Measurements from ENCODE around the gene BBLN.

Gene BBLN

GRCh38 chr9:128121924-128122808 is 37.9 kb upstream of the BBLN start:
- Histone ChIP-seq H3K9ac (ENCODE audit: low read length) (no peak overlapping the region), H2BK12ac (ENCODE audit: low read length) (no peak overlapping the region), H3K79me2 (ENCODE audit: control insufficient read depth, insufficient read depth, low read length, poor library complexity) (peaks cover 2% of the 10 kb centered on the region), H2AK5ac (ENCODE audit: low read length) (no peak overlapping the region), H2BK120ac (ENCODE audit: insufficient read depth, low read length, poor library complexity) (no peak overlapping the region), H3K4me1 (ENCODE audit: control insufficient read depth in 1 of 2, insufficient read depth in 2 of 2, low read length in 2 of 2) (peaks cover 5 to 6% of the 10 kb centered on the region in 2 experiments), H3K18ac (ENCODE audit: low read length) (no peak overlapping the region), H3K4me3 (ENCODE audit: low read depth, low read length) (no peak overlapping the region), H3K27ac (ENCODE audit: low read depth, low read length) (no peak overlapping the region), H4K91ac (ENCODE audit: low read depth, low read length) (no peak overlapping the region), H3K79me1 (ENCODE audit: low read length) (peaks cover 2% of the 10 kb centered on the region), H4K12ac (ENCODE audit: low read depth, low read length) (no peak overlapping the region), H3K23ac (ENCODE audit: low read length) (no peak overlapping the region), H2AFZ (ENCODE audit: insufficient read depth, low read length, poor library complexity) (no peak overlapping the region), H4K8ac (ENCODE audit: low read depth, low read length) (no peak overlapping the region), H2BK5ac (ENCODE audit: low read depth, low read length, poor library complexity) (no peak overlapping the region), H3K27me3 (ENCODE audit: insufficient read depth, low read length) (no peaks in the 10 kb centered on the region), H3K36me3 (ENCODE audit: control insufficient read depth in 1 of 2, insufficient read depth in 2 of 2, low read length in 2 of 2) (peaks cover 42 to 44% of the 10 kb centered on the region in 2 experiments), H3K4ac (ENCODE audit: low read depth, low read length) (no peak overlapping the region), H3K4me2 (ENCODE audit: low read length) (no peak overlapping the region), H3K14ac (ENCODE audit: low read length) (no peak overlapping the region), H3K9me3 (ENCODE audit: insufficient read depth, low read depth, low read length) (peaks cover 4% of the 10 kb centered on the region)
- no CpG with 5 or more reads among the region's 27 CpGs for WGBS (ENCODE audit: extremely low coverage, insufficient coverage, insufficient read length)
- no peak for DNase-seq

GRCh38 chr9:128122809-128123175 is 37.3 kb upstream of the BBLN start:
- Histone ChIP-seq H2BK120ac (ENCODE audit: insufficient read depth, low read length, poor library complexity) (no peak overlapping the region), H3K79me2 (ENCODE audit: control insufficient read depth, insufficient read depth, low read length, poor library complexity) (peaks cover 8% of the 10 kb centered on the region)
- no CpG with 5 or more reads among the region's 24 CpGs for WGBS (ENCODE audit: extremely low coverage, insufficient coverage, insufficient read length)

GRCh38 chr9:128123451-128124080 is 36.5 kb upstream of the BBLN start:
- no peak overlapping the region for H2BK120ac ChIP-seq (ENCODE audit: insufficient read depth, low read length, poor library complexity)
- H3K9me3 ChIP-seq (ENCODE audit: insufficient read depth, low read depth, low read length) = peaks cover 4% of the 10 kb centered on the region
- H3K18ac ChIP-seq (ENCODE audit: low read length) = no peak overlapping the region
- H2AFZ ChIP-seq (ENCODE audit: insufficient read depth, low read length, poor library complexity) = no peak overlapping the region
- H4K8ac ChIP-seq (ENCODE audit: low read depth, low read length) = no peak overlapping the region
- no peak overlapping the region for H2AK5ac ChIP-seq (ENCODE audit: low read length)
- H3K36me3 ChIP-seq (ENCODE audit: control insufficient read depth in 1 of 2, insufficient read depth in 2 of 2, low read length in 2 of 2) = peaks cover 42 to 44% of the 10 kb centered on the region in 2 experiments
- peaks cover 14% of the 10 kb centered on the region for H3K79me1 ChIP-seq (ENCODE audit: low read length)
- H3K23ac ChIP-seq (ENCODE audit: low read length) = no peak overlapping the region
- no peak for DNase-seq
- no peaks in the 10 kb centered on the region for H3K27me3 ChIP-seq (ENCODE audit: insufficient read depth, low read length)
- H4K12ac ChIP-seq (ENCODE audit: low read depth, low read length) = no peak overlapping the region
- H3K79me2 ChIP-seq (ENCODE audit: control insufficient read depth, insufficient read depth, low read length, poor library complexity) = peaks cover 13% of the 10 kb centered on the region
- no peak overlapping the region for H2BK12ac ChIP-seq (ENCODE audit: low read length)
- no CpG with 5 or more reads among the region's 21 CpGs for WGBS (ENCODE audit: extremely low coverage, insufficient coverage, insufficient read length)
- H2BK5ac ChIP-seq (ENCODE audit: low read depth, low read length, poor library complexity) = no peak overlapping the region
- H3K27ac ChIP-seq (ENCODE audit: low read depth, low read length) = no peak overlapping the region
- H3K14ac ChIP-seq (ENCODE audit: low read length) = no peak overlapping the region
- no peak overlapping the region for H4K91ac ChIP-seq (ENCODE audit: low read depth, low read length)
- peaks cover 5 to 7% of the 10 kb centered on the region in 2 experiments for H3K4me1 ChIP-seq (ENCODE audit: control insufficient read depth in 1 of 2, insufficient read depth in 2 of 2, low read length in 2 of 2)
- H3K4me2 ChIP-seq (ENCODE audit: low read length) = no peak overlapping the region
- H3K4ac ChIP-seq (ENCODE audit: low read depth, low read length) = no peak overlapping the region
- H3K4me3 ChIP-seq (ENCODE audit: low read depth, low read length) = no peak overlapping the region
- H3K9ac ChIP-seq (ENCODE audit: low read length) = no peak overlapping the region

More at GRCh38 chr9:128122809-128123175, 37.3 kb upstream of the BBLN start:
- H3K4me3 ChIP-seq (ENCODE audit: low read depth, low read length) = no peak overlapping the region
- H3K79me1 ChIP-seq (ENCODE audit: low read length) = peaks cover 8% of the 10 kb centered on the region
- H3K36me3 ChIP-seq (ENCODE audit: control insufficient read depth in 1 of 2, insufficient read depth in 2 of 2, low read length in 2 of 2) = peaks cover 42 to 44% of the 10 kb centered on the region in 2 experiments
- no peak overlapping the region for H3K18ac ChIP-seq (ENCODE audit: low read length)
- no peak overlapping the region for H4K8ac ChIP-seq (ENCODE audit: low read depth, low read length)
- H2BK5ac ChIP-seq (ENCODE audit: low read depth, low read length, poor library complexity) = no peak overlapping the region
- peaks cover 4% of the 10 kb centered on the region for H3K9me3 ChIP-seq (ENCODE audit: insufficient read depth, low read depth, low read length)
- H2AK5ac ChIP-seq (ENCODE audit: low read length) = no peak overlapping the region
- no peaks in the 10 kb centered on the region for H3K27me3 ChIP-seq (ENCODE audit: insufficient read depth, low read length)
- H3K9ac ChIP-seq (ENCODE audit: low read length) = no peak overlapping the region
- H4K12ac ChIP-seq (ENCODE audit: low read depth, low read length) = no peak overlapping the region
- no peak overlapping the region for H3K27ac ChIP-seq (ENCODE audit: low read depth, low read length)
- H3K4me1 ChIP-seq (ENCODE audit: control insufficient read depth in 1 of 2, insufficient read depth in 2 of 2, low read length in 2 of 2) = peaks cover 5 to 6% of the 10 kb centered on the region in 2 experiments
- H3K4ac ChIP-seq (ENCODE audit: low read depth, low read length) = no peak overlapping the region
- H3K23ac ChIP-seq (ENCODE audit: low read length) = no peak overlapping the region
- no peak overlapping the region for H2AFZ ChIP-seq (ENCODE audit: insufficient read depth, low read length, poor library complexity)
- no peak for DNase-seq
- no peak overlapping the region for H3K4me2 ChIP-seq (ENCODE audit: low read length)
- no peak overlapping the region for H3K14ac ChIP-seq (ENCODE audit: low read length)
- no peak overlapping the region for H2BK12ac ChIP-seq (ENCODE audit: low read length)
- H4K91ac ChIP-seq (ENCODE audit: low read depth, low read length) = no peak overlapping the region

- Histone ChIP-seq H3K27ac (ENCODE audit: low read depth, low read length) (no peak overlapping the region), H3K79me2 (ENCODE audit: control insufficient read depth, insufficient read depth, low read length, poor library complexity) (peaks cover 14% of the 10 kb centered on the region), H2BK12ac (ENCODE audit: low read length) (no peak overlapping the region), H3K9ac (ENCODE audit: low read length) (no peak overlapping the region), H3K14ac (ENCODE audit: low read length) (no peak overlapping the region), H3K4me2 (ENCODE audit: low read length) (no peak overlapping the region), H4K12ac (ENCODE audit: low read depth, low read length) (no peak overlapping the region), H2BK120ac (ENCODE audit: insufficient read depth, low read length, poor library complexity) (no peak overlapping the region), H2AK5ac (ENCODE audit: low read length) (no peak overlapping the region), H4K91ac (ENCODE audit: low read depth, low read length) (no peak overlapping the region), H3K23ac (ENCODE audit: low read length) (no peak overlapping the region), H3K4me1 (ENCODE audit: control insufficient read depth in 1 of 2, insufficient read depth in 2 of 2, low read length in 2 of 2) (peaks cover 5 to 13% of the 10 kb centered on the region in 2 experiments), H3K4me3 (ENCODE audit: low read depth, low read length) (no peak overlapping the region), H2AFZ (ENCODE audit: insufficient read depth, low read length, poor library complexity) (no peak overlapping the region), H3K9me3 (ENCODE audit: insufficient read depth, low read depth, low read length) (peaks cover 7% of the 10 kb centered on the region), H3K36me3 (ENCODE audit: control insufficient read depth in 1 of 2, insufficient read depth in 2 of 2, low read length in 2 of 2) (peaks cover 42 to 44% of the 10 kb centered on the region in 2 experiments), H2BK5ac (ENCODE audit: low read depth, low read length, poor library complexity) (no peak overlapping the region), H4K8ac (ENCODE audit: low read depth, low read length) (no peak overlapping the region), H3K18ac (ENCODE audit: low read length) (peak overlapping the region; percentile 12), H3K4ac (ENCODE audit: low read depth, low read length) (no peak overlapping the region), H3K79me1 (ENCODE audit: low read length) (peaks cover 16% of the 10 kb centered on the region), H3K27me3 (ENCODE audit: insufficient read depth, low read length) (no peaks in the 10 kb centered on the region)
- peak in 1 of 2 donors; percentile 11 for DNase-seq
- WGBS (ENCODE audit: extremely low coverage, insufficient coverage, insufficient read length) = no CpG with 5 or more reads among the region's 8 CpGs
Observed at GRCh38 chr9:128124451-128124850, 35.6 kb upstream of the BBLN start.
